Fibroblast of peridontal ligament (primary cell): ENCODE results near the gene TLR3.
A peak's percentile ranks its signal among the peaks of the same experiment; 100 is the strongest.

Source experiments
- DNase-seq: peaks from one replicate; pipeline ENCODE4 v3.0.0-alpha.2; 2010; ENCODE audit errors: extremely low read depth

The TLR3 gene

GRCh38 chr4:186104890-186105646, 36.1 kb downstream of the TLR3 start:
- no peak for DNase-seq

- no peak for DNase-seq
Measured at GRCh38 chr4:186105647-186106321, 36.8 kb downstream of the TLR3 start.

GRCh38 chr4:186107947-186108346, 39.0 kb downstream of the TLR3 start:
- no peak for DNase-seq

DNA sequence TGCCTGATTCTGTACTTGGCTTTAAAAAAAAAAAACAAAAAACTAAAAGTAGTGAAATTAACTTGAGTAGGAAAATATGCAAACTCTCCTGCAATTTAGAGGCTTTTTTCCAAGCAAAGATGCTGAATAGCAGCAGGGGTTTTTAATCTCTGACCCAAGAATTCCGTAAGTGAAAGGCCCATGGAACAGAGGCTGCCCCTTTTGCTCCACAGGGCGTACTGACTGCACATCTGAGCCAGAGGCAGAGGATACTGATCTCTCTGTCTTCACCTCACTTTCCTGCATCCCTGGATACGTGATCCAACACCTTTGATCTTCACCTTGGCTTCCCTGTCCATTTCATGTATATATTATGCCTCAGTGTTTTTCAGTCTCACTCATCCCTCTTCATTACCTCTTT, 39.4 kb downstream of the TLR3 start:
- no peak for DNase-seq

DNA sequence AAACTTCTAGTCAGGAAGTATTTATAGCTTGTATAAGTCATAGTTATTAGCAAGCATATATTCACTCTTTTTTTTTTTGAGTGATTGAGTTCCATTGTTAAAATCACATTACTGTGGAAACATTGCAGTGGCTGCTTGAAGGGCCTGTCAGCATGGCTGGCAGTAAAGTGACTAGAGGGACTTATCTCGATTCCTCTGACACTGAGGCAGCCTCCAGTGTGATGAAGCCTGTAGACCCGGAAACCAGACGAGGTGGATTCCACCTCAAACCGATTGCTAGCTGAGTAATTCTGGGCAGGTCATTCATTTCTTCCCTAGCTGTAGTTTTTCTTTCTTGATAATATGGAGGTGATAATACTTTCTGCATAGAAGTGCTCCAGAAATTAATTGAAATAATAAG, 40.3 kb downstream of the TLR3 start:
- no peak for DNase-seq

DNA sequence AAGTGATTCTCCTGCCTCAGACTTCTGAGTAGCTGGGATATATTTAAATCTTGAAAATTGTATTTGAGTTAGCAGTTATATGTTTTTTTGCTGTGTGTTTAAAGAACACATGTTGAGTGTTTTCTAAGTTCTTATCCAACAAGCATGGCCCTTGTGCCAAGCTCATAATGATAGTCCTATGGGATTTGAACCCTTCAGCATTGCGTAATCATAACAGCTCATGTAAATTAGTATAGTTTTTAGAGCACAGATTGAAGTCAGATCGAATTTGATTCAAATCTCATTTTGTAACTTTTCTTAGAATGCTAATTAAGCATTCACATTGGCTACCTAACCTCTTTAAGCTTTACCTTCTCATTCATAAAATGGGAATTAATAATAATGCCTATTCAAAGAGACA, 47.7 kb downstream of the TLR3 start:
- no peak for DNase-seq

GRCh38 chr4:186118582-186118981, 49.6 kb downstream of the TLR3 start:
- DNase-seq: no peak

DNA sequence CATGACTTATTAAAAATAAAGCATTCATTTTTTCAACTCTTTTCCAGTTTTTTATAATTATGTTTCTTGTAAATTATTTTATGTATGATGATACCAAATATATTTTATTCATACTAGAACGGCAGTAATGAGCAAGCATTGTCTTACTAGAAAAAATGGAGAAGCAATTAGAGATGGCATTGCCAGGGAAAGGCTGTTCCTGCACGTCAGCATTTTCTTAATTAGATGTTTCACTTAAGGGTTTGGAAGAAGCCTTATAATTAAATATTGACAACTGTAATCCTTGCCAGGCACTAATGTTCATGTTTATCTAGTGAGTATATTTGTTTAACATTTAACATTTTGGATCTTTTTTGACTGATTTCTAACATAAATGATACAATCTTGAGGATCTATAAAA, 52.1 kb downstream of the TLR3 start:
- DNase-seq: no peak

DNA sequence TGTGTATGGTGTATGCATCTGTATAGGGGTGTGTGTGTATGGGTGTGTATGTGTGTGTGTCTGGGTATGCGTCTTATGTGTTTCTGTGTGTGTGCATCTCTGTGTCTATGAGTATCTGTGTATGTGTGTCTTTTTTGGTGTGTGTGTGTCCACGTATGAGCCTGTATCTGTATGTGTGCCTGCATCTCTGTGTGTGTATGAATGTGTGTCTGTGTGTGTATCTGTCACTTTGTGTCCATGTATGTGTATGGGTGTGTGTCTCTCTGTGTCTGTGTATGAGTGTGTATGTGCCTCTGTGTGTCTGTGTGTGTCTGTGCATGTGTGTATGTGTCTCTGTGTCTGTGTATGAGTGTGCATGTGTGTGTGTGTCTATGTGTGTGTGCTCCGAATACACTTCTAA, 59.9 kb downstream of the TLR3 start:
- DNase-seq: no peak

DNA sequence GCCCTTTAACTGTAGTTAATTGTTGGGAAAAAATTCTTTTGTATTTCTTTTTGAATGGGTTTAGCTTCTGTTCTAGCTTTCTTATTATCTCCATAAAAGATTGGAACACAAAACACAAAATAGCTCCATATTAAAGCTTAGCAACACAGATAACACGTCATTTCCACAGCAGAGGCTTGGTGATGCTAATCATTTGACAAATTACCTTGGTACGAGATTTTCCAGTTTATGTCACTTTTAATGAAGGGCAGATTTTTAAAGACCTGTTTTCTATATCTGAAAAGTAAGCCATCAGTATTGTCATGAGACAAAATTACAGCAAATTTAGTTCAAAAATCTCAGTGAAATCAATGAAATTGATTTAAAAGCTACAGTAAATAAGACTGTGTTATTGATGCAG, 63.0 kb downstream of the TLR3 start:
- DNase-seq: no peak

DNA sequence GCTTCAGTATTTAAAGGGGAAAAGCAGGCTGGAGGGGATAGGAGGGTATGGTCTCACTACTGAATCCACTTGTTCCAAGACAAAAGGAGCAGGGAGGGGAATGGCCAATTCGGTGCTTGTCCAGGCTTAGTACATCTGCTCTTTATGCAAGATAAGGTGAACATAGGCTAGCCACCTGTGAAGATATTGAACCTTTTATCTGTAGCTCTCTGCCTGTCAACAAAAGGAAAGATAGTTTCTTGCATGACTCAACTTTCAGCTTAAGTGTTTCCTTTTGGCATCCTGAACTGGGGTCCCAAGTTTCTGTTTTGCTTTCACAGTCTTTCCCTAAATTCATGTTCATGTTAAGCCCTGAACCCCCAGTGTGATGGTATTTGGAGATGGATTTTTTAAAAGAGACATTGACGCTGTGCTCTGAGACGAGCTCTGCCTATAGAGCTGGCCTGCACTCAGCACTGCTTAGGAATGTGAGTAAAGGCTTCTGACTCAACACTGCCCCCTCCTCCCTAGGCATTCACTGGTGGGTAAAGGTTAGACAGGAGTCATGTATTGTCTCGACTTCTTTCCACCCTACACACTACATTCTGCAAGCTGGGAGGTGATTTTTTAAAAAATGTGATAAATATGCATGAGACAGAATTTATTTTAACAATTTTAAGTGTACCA, 63.8 kb downstream of the TLR3 start:
- peak; percentile 24 for DNase-seq

DNA sequence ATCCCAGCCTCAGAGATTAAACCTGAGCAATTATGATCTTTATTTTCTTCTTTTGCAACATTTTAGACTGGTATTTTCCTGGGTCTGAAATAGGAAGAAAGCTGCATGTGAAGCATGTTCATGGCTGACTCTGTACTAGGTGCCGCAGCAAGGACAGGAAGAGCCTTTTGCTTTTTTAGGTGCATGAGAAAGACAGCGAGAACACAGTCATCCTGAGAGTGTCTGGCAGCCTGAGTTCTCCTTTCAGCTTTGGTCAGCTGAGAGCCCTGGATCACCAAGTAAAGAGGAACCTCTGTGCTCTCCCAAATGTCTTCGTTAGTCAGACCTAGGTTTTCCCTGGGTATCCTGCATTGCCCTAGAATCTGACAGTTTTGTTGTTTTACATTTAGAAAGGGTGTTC, 65.3 kb downstream of the TLR3 start:
- DNase-seq: no peak

DNA sequence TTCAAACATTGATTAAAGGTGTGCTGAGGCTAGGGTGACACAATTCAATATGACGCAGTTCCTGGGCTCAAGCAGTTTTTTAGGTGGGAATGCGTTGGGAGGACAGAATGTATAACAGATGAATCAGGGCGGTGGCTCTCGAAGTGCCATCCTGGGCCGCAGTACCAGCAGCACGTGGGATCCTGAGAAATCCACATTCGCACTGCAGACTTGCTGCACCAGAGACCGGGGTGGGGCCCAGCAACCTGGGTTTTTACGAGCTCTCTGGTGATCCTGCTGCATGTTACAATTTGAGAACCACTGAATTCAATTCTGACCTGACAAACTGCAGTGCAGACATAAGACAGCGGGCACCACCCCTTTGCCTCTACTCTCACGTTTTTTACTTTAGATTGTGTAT, 65.9 kb downstream of the TLR3 start:
- DNase-seq: no peak

DNA sequence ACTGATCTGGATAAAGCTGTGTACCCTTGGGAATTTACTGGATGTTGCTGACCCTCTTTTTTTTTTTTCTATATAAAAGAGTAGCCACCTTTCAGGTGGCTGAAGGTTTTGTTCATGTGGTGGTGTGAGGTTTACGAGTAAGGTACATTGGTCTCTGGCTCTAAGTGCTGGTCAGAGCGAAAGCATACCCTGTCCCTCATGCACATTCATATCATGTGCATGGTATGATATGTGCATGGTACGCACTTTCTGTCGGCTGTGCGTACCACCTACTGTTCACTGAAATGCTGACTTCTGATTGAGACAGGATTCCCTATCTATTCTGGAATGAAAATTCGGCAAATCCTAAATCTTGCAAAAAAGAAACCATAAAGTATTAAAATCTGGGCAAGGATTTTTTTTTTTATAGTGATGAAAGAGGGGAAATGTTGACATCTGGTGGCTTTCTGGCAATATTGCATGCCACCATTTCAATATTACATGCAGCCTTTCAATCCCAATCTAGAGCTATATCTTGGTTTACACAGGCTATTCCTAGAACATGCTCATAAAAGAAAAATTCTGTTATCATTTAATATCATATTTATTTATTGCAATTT, 68.3 kb downstream of the TLR3 start:
- peak; percentile 65 for DNase-seq
